Measurements from ENCODE around the gene DSP.

- TF ChIP-seq CTCF (IDR thresholded peaks at IDR 0.05; ENCODE audit: low read depth, low read length) (no peak), EZH2phosphoT487 (IDR thresholded peaks at IDR 0.05; ENCODE audit: low read depth) (no peak)
Observed at GRCh38 chr6:7589221-7589620, 47.8 kb downstream of the DSP start.

All from OCI-LY3 (cell line).